Neuronal stem cell (in vitro differentiated cells): ENCODE results near the gene IFT122.

Experiments used
- DNase-seq: peaks from one replicate; pipeline ENCODE4 v3.0.0-alpha.2; 2013; ENCODE audit warnings: low spot score
- H2AFZ ChIP-seq: one replicate; pipeline ENCODE4 v1.6.1; 2013; ENCODE audit warnings: mild to moderate bottlenecking, low read length, inconsistent platforms
- H2AK5ac ChIP-seq: 2 replicates; pipeline ENCODE4 v1.6.1; 2013; ENCODE audit warnings: low read depth, mild to moderate bottlenecking, inconsistent platforms, low read length, moderate library complexity, mixed read lengths
- H2BK120ac ChIP-seq: 2 replicates; pipeline ENCODE4 v1.6.1; 2013; ENCODE audit warnings: low read depth, mild to moderate bottlenecking, inconsistent platforms, low read length, moderate library complexity, mixed read lengths
- H2BK12ac ChIP-seq: one replicate; pipeline ENCODE4 v1.6.1; 2013; ENCODE audit warnings: low read length, inconsistent platforms
- H2BK15ac ChIP-seq: 2 replicates; pipeline ENCODE4 v1.6.1; 2013; ENCODE audit warnings: mild to moderate bottlenecking, low read length, inconsistent platforms, mixed read lengths
- H2BK5ac ChIP-seq: one replicate; pipeline ENCODE4 v1.6.1; 2013; ENCODE audit warnings: inconsistent platforms, mild to moderate bottlenecking, low read length, moderate library complexity
- H3K14ac ChIP-seq: one replicate; pipeline ENCODE4 v1.6.1; 2013; ENCODE audit warnings: low read length, inconsistent platforms
- H3K18ac ChIP-seq: 2 replicates; pipeline ENCODE4 v1.6.1; 2013; ENCODE audit warnings: low read length, inconsistent platforms
- H3K23ac ChIP-seq: 2 replicates; pipeline ENCODE4 v1.6.1; 2013; ENCODE audit warnings: low read depth, mild to moderate bottlenecking, mixed read lengths, low read length, inconsistent platforms; ENCODE audit not compliant: poor library complexity
- H3K27ac ChIP-seq: replicated peaks from 3 replicates; pipeline ENCODE4 v1.5.1; 2013; ENCODE audit warnings: low read length, inconsistent platforms
- H3K27me3 ChIP-seq, 3 experiments: 2 replicates each; pipeline ENCODE4 v1.6.1; 2013; ENCODE audit warnings: low read length in 3 of 3, mild to moderate bottlenecking in 2 of 3, inconsistent platforms in 1 of 3, low read depth in 1 of 3, mixed read lengths in 1 of 3, moderate library complexity in 1 of 3; ENCODE audit not compliant: control insufficient read depth in 3 of 3, insufficient read depth in 3 of 3
- H3K36me3 ChIP-seq, 2 donors: replicated peaks in 1 of 2; 2 replicates each; pipeline ENCODE4 v1.6.1; 2013; ENCODE audit warnings: low read length in 2 of 2; ENCODE audit not compliant: control insufficient read depth in 2 of 2, insufficient read depth in 2 of 2
- H3K4ac ChIP-seq: 2 replicates; pipeline ENCODE4 v1.6.1; 2013; ENCODE audit warnings: inconsistent platforms, mild to moderate bottlenecking, low read length, moderate library complexity
- H3K4me1 ChIP-seq, 2 donors: 1 replicate in 1 of 2; 2 replicates in 1 of 2; pipeline ENCODE4 v1.6.1; 2013; ENCODE audit warnings: low read length in 2 of 2, low read depth in 1 of 2; ENCODE audit not compliant: control insufficient read depth in 2 of 2, insufficient read depth in 1 of 2
- H3K4me2 ChIP-seq: one replicate; pipeline ENCODE4 v1.6.1; 2013; ENCODE audit warnings: mild to moderate bottlenecking, low read length, inconsistent platforms; ENCODE audit not compliant: insufficient read depth, poor library complexity, severe bottlenecking
- H3K4me3 ChIP-seq, 2 donors: 2 replicates each; pipeline ENCODE4 v1.5.1; 2013; ENCODE audit warnings: low read length in 2 of 2, mild to moderate bottlenecking in 2 of 2, inconsistent platforms in 1 of 2, moderate library complexity in 1 of 2
- H3K79me1 ChIP-seq: one replicate; pipeline ENCODE4 v1.6.1; 2013; ENCODE audit warnings: low read depth, mild to moderate bottlenecking, inconsistent platforms, low read length, moderate library complexity
- H3K9ac ChIP-seq: one replicate; pipeline ENCODE4 v1.6.1; 2013; ENCODE audit warnings: mild to moderate bottlenecking, low read depth, low read length, inconsistent platforms; ENCODE audit not compliant: poor library complexity
- H3K9me3 ChIP-seq, 2 donors: replicated peaks in 1 of 2; 2 replicates each; pipeline versions ENCODE3 to v1.6.1; 2013; ENCODE audit warnings: low read length in 2 of 2, mild to moderate bottlenecking in 2 of 2, inconsistent platforms in 1 of 2, low read depth in 1 of 2, mixed read lengths in 1 of 2, moderate library complexity in 1 of 2; ENCODE audit not compliant: control insufficient read depth in 2 of 2, insufficient read depth in 1 of 2
- H4K8ac ChIP-seq: one replicate; pipeline ENCODE4 v1.6.1; 2013; ENCODE audit warnings: low read depth, mild to moderate bottlenecking, inconsistent platforms, low read length, moderate library complexity
- H4K91ac ChIP-seq: one replicate; pipeline ENCODE4 v1.6.1; 2013; ENCODE audit warnings: low read length, low read depth, mild to moderate bottlenecking, inconsistent platforms; ENCODE audit not compliant: poor library complexity
- WGBS, 2 donors: extraction: QIAGEN DNeasy Blood & Tissue Kit; methylation state at CpG; one replicate each; pipeline ENCODE4 v1.1.7; 2013; ENCODE audit warnings: missing lambda C conversion rate in 2 of 2, mixed read lengths in 1 of 2; ENCODE audit not compliant: insufficient read length in 2 of 2, insufficient replicate concordance in 1 of 2; ENCODE audit errors: extremely low coverage in 2 of 2; 5-methylcytosine and 5-hydroxymethylcytosine counted together

The IFT122 gene

DNA sequence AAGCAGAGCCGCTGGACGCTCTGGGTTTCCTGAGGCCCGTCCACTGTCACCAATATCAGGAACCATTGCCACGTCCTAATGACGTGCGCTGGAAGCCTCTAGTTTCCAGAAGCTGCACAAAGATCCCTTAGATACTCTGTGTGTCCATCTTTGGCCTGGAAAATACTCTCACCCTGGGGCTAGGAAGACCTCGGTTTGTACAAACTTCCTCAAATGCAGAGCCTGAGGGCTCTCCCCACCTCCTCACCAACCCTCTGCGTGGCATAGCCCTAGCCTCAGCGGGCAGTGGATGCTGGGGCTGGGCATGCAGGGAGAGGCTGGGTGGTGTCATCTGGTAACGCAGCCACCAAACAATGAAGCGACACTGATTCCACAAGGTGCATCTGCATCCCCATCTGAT is 91.7 kb downstream of the IFT122 start:
- H3K4me2 ChIP-seq, result no peak overlapping the region
- no peaks in the 10 kb centered on the region for H3K27me3 ChIP-seq
- H4K91ac ChIP-seq, result no peak overlapping the region
- no peak overlapping the region for H3K4ac ChIP-seq
- H2BK12ac ChIP-seq, result no peak overlapping the region
- no peaks in the 10 kb centered on the region for H3K36me3 ChIP-seq
- no peak overlapping the region for H2BK120ac ChIP-seq
- no peaks in the 10 kb centered on the region for H3K9me3 ChIP-seq
- H3K4me3 ChIP-seq, result no peak overlapping the region
- no peak overlapping the region for H3K14ac ChIP-seq
- H3K79me1 ChIP-seq, result no peaks in the 10 kb centered on the region
- peak overlapping the region; percentile 18 for H2BK15ac ChIP-seq
- no peak overlapping the region for H2AK5ac ChIP-seq
- no peak overlapping the region for H4K8ac ChIP-seq
- no peak for DNase-seq
- WGBS, 2 donors, result no CpG with 5 or more reads among the region's 11 CpGs
- no peak overlapping the region for H2AFZ ChIP-seq
- H3K9ac ChIP-seq, result no peak overlapping the region
- no peak overlapping the region for H3K18ac ChIP-seq
- no peak overlapping the region for H3K23ac ChIP-seq
- no peak overlapping the region for H2BK5ac ChIP-seq
- peaks cover 14 to 16% of the 10 kb centered on the region in 2 donors for H3K4me1 ChIP-seq
- no peak overlapping the region for H3K27ac ChIP-seq

DNA sequence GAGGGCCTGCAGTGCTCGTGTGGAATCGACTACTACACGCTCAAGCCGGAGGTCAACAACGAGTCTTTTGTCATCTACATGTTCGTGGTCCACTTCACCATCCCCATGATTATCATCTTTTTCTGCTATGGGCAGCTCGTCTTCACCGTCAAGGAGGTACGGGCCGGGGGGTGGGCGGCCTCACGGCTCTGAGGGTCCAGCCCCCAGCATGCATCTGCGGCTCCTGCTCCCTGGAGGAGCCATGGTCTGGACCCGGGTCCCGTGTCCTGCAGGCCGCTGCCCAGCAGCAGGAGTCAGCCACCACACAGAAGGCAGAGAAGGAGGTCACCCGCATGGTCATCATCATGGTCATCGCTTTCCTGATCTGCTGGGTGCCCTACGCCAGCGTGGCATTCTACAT is 92.2 kb downstream of the IFT122 start:
- H3K27ac ChIP-seq, result no peak overlapping the region
- no peak overlapping the region for H3K4me3 ChIP-seq
- no peak overlapping the region for H2BK12ac ChIP-seq
- H2BK15ac ChIP-seq, result peak overlapping the region; percentile 18
- H3K18ac ChIP-seq, result no peak overlapping the region
- no peaks in the 10 kb centered on the region for H3K9me3 ChIP-seq
- H3K4me2 ChIP-seq, result no peak overlapping the region
- H4K91ac ChIP-seq, result no peak overlapping the region
- no peaks in the 10 kb centered on the region for H3K79me1 ChIP-seq
- H2AK5ac ChIP-seq, result no peak overlapping the region
- no peak overlapping the region for H3K23ac ChIP-seq
- no peak overlapping the region for H4K8ac ChIP-seq
- H3K4ac ChIP-seq, result no peak overlapping the region
- no peak overlapping the region for H3K9ac ChIP-seq
- H2AFZ ChIP-seq, result no peak overlapping the region
- DNase-seq, result no peak
- no CpG with 5 or more reads among the region's 20 CpGs for WGBS, 2 donors
- no peak overlapping the region for H3K14ac ChIP-seq
- no peaks in the 10 kb centered on the region for H3K27me3 ChIP-seq
- H2BK120ac ChIP-seq, result no peak overlapping the region
- no peaks in the 10 kb centered on the region for H3K36me3 ChIP-seq
- no peak overlapping the region for H2BK5ac ChIP-seq
- peaks cover 12 to 16% of the 10 kb centered on the region in 2 donors for H3K4me1 ChIP-seq

DNA sequence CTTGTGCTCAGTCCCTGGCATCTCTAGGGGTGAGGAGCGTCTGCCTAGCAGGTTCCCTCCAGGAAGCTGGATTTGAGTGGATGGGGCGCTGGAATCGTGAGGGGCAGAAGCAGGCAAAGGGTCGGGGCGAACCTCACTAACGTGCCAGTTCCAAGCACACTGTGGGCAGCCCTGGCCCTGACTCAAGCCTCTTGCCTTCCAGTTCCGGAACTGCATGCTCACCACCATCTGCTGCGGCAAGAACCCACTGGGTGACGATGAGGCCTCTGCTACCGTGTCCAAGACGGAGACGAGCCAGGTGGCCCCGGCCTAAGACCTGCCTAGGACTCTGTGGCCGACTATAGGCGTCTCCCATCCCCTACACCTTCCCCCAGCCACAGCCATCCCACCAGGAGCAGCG is 93.4 kb downstream of the IFT122 start:
- no peak overlapping the region for H2BK120ac ChIP-seq
- H3K9ac ChIP-seq, result no peak overlapping the region
- H4K91ac ChIP-seq, result no peak overlapping the region
- H3K4me3 ChIP-seq, result no peak overlapping the region
- H3K4me1 ChIP-seq, result peaks cover 12 to 16% of the 10 kb centered on the region in 2 donors
- H2BK15ac ChIP-seq, result peak overlapping the region; percentile 18
- no peaks in the 10 kb centered on the region for H3K36me3 ChIP-seq
- no peak overlapping the region for H3K27ac ChIP-seq
- no peaks in the 10 kb centered on the region for H3K79me1 ChIP-seq
- H3K9me3 ChIP-seq, result no peaks in the 10 kb centered on the region
- H3K18ac ChIP-seq, result peak overlapping the region; percentile 30
- H4K8ac ChIP-seq, result no peak overlapping the region
- H2BK12ac ChIP-seq, result no peak overlapping the region
- H3K4ac ChIP-seq, result no peak overlapping the region
- no peak for DNase-seq
- no peak overlapping the region for H2BK5ac ChIP-seq
- no peak overlapping the region for H3K4me2 ChIP-seq
- H2AFZ ChIP-seq, result no peak overlapping the region
- H3K23ac ChIP-seq, result no peak overlapping the region
- peak overlapping the region; percentile 11 for H2AK5ac ChIP-seq
- WGBS, 2 donors, result no CpG with 5 or more reads among the region's 16 CpGs
- H3K14ac ChIP-seq, result peak overlapping the region; percentile 9
- H3K27me3 ChIP-seq, result no peaks in the 10 kb centered on the region

DNA sequence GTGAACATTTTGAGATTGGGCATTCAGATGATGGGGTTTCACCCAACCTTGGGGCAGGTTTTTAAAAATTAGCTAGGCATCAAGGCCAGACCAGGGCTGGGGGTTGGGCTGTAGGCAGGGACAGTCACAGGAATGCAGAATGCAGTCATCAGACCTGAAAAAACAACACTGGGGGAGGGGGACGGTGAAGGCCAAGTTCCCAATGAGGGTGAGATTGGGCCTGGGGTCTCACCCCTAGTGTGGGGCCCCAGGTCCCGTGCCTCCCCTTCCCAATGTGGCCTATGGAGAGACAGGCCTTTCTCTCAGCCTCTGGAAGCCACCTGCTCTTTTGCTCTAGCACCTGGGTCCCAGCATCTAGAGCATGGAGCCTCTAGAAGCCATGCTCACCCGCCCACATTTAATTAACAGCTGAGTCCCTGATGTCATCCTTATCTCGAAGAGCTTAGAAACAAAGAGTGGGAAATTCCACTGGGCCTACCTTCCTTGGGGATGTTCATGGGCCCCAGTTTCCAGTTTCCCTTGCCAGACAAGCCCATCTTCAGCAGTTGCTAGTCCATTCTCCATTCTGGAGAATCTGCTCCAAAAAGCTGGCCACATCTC is 94.5 kb downstream of the IFT122 start:
- no peaks in the 10 kb centered on the region for H3K27me3 ChIP-seq
- H3K36me3 ChIP-seq, result no peaks in the 10 kb centered on the region
- no peak overlapping the region for H3K4me3 ChIP-seq
- no peak overlapping the region for H3K4ac ChIP-seq
- H3K9ac ChIP-seq, result no peak overlapping the region
- no peak overlapping the region for H3K18ac ChIP-seq
- H3K23ac ChIP-seq, result no peak overlapping the region
- no peak overlapping the region for H2AFZ ChIP-seq
- H3K4me1 ChIP-seq, result peaks cover 14 to 20% of the 10 kb centered on the region in 2 donors
- no peak overlapping the region for H3K27ac ChIP-seq
- H2BK120ac ChIP-seq, result no peak overlapping the region
- H3K79me1 ChIP-seq, result no peaks in the 10 kb centered on the region
- no peak overlapping the region for H4K8ac ChIP-seq
- no peak for DNase-seq
- WGBS, 2 donors, result no CpG with 5 or more reads among the region's 4 CpGs
- H3K9me3 ChIP-seq, result no peaks in the 10 kb centered on the region
- H2BK15ac ChIP-seq, result no peak overlapping the region
- H2BK12ac ChIP-seq, result no peak overlapping the region
- no peak overlapping the region for H2AK5ac ChIP-seq
- no peak overlapping the region for H4K91ac ChIP-seq
- H2BK5ac ChIP-seq, result no peak overlapping the region
- H3K4me2 ChIP-seq, result no peak overlapping the region
- no peak overlapping the region for H3K14ac ChIP-seq
